Mesendoderm (in vitro differentiated cells): Measurements from ENCODE around the gene TTYH3.

ENCODE experiments used
- DNase-seq: peaks from one replicate; pipeline ENCODE4 v3.0.0; 2013
- H2AK5ac ChIP-seq: 2 replicates; pipeline ENCODE4 v1.6.1; 2013; ENCODE audit warnings: low read length, inconsistent platforms
- H2BK120ac ChIP-seq: 2 replicates; pipeline ENCODE4 v1.6.1; 2013; ENCODE audit warnings: low read depth, mild to moderate bottlenecking, low read length, moderate library complexity, mixed read lengths
- H2BK15ac ChIP-seq: replicated peaks from 2 replicates; pipeline ENCODE4 v1.6.1; 2013; ENCODE audit warnings: low read depth, mild to moderate bottlenecking, moderate library complexity
- H2BK5ac ChIP-seq: 2 replicates; pipeline ENCODE4 v1.6.1; 2013; ENCODE audit warnings: low read length, inconsistent platforms
- H3K18ac ChIP-seq: 2 replicates; pipeline ENCODE4 v1.6.1; 2013; ENCODE audit warnings: mild to moderate bottlenecking, low read length, mixed read lengths
- H3K23ac ChIP-seq: one replicate; pipeline ENCODE4 v1.6.1; 2013; ENCODE audit warnings: low read length
- H3K27ac ChIP-seq: 2 replicates; pipeline ENCODE4 v1.5.1; 2013; ENCODE audit warnings: low read depth, mild to moderate bottlenecking, inconsistent platforms, low read length, moderate library complexity
- H3K27me3 ChIP-seq: 2 replicates; pipeline ENCODE4 v1.6.1; 2013; ENCODE audit warnings: low read length, control low read depth, mild to moderate bottlenecking, inconsistent platforms; ENCODE audit not compliant: insufficient read depth, poor library complexity
- H3K36me3 ChIP-seq: 2 replicates; pipeline ENCODE4 v1.6.1; 2013; ENCODE audit warnings: low read length, inconsistent platforms; ENCODE audit not compliant: control insufficient read depth, insufficient read depth
- H3K4ac ChIP-seq: one replicate; pipeline ENCODE4 v1.6.1; 2013; ENCODE audit warnings: low read depth, mild to moderate bottlenecking, low read length, moderate library complexity
- H3K4me1 ChIP-seq: 2 replicates; pipeline ENCODE4 v1.6.1; 2013; ENCODE audit warnings: low read depth, low read length, inconsistent platforms; ENCODE audit not compliant: control insufficient read depth
- H3K4me2 ChIP-seq: 2 replicates; pipeline ENCODE4 v1.6.1; 2013; ENCODE audit warnings: low read length
- H3K4me3 ChIP-seq: 2 replicates; pipeline ENCODE4 v1.5.1; 2013; ENCODE audit warnings: mild to moderate bottlenecking, low read length
- H3K56ac ChIP-seq: one replicate; pipeline ENCODE4 v1.6.1; 2013; ENCODE audit warnings: low read length
- H3K79me1 ChIP-seq: 2 replicates; pipeline ENCODE4 v1.6.1; 2013; ENCODE audit warnings: low read length, inconsistent platforms
- H3K79me2 ChIP-seq: 2 replicates; pipeline ENCODE4 v1.6.1; 2013; ENCODE audit warnings: mild to moderate bottlenecking, low read length; ENCODE audit not compliant: control insufficient read depth, insufficient read depth
- H3K9ac ChIP-seq: 2 replicates; pipeline ENCODE4 v1.6.1; 2013; ENCODE audit warnings: low read length, inconsistent platforms
- H4K5ac ChIP-seq: one replicate; pipeline ENCODE4 v1.6.1; 2013; ENCODE audit warnings: low read length
- H4K8ac ChIP-seq: one replicate; pipeline ENCODE4 v1.6.1; 2013; ENCODE audit warnings: low read depth, mild to moderate bottlenecking, control low read depth, low read length, moderate library complexity
- WGBS: extraction: QIAGEN DNeasy Blood & Tissue Kit; methylation state at CpG from one replicate; pipeline ENCODE4 v1.1.7; 2013; ENCODE audit warnings: low lambda C conversion rate, missing lambda C conversion rate; ENCODE audit not compliant: insufficient coverage; ENCODE audit errors: extremely low coverage; 5-methylcytosine and 5-hydroxymethylcytosine counted together

The TTYH3 gene

DNA sequence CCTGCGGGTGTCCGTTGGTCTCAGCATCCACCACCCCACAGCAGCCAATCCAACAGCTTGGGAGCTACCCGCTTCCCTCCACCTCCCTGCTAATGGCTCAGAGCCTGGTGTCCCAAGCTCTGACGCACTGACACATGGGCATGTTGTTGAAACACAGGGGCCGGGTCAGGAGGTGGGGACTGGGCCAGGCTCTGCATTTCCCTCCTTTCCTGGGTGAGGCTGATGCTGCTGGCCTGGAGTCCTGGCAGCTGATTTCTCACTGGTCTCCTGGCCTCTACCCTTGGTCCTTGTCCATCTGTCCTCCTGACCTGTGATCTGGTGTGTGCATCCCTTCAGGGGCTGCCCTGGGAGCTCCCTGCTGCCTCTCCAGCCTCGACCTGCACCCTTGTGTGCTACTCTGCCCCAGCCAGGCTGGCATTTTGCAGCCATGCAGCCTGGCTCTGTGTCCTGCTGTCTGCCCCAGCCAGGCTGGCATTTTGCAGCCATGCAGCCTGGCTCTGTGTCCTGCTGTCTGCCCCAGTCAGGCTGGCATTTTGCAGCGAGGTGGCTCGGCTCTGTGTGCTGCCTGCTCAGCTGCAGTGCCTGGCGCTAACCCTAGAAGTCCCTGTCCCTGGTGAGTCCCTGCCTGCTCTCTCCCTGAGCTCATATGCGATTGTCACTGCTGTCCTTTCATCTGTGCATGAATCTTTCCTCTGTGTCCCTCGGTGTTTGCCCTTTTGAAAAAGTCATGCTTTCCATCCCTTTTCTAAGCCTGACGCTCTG is 70.2 kb downstream of the TTYH3 start:
- H3K36me3 ChIP-seq = no peaks in the 10 kb centered on the region
- WGBS = no CpG with 5 or more reads among the region's 12 CpGs

GRCh38 chr7:2702594-2702957 is 70.8 kb downstream of the TTYH3 start:
- Histone ChIP-seq H4K5ac (no peak overlapping the region), H2BK5ac (no peak overlapping the region), H3K27me3 (no peaks in the 10 kb centered on the region), H3K4me1 (peaks cover 4% of the 10 kb centered on the region), H3K9ac (no peak overlapping the region), H3K23ac (no peak overlapping the region), H2BK15ac (no peak overlapping the region), H3K27ac (no peak overlapping the region), H3K79me2 (no peaks in the 10 kb centered on the region), H3K4me3 (no peak overlapping the region), H3K18ac (no peak overlapping the region), H3K79me1 (no peaks in the 10 kb centered on the region), H2AK5ac (no peak overlapping the region), H3K4me2 (no peak overlapping the region), H4K8ac (no peak overlapping the region), H3K56ac (no peak overlapping the region), H3K4ac (no peak overlapping the region), H3K36me3 (no peaks in the 10 kb centered on the region), H2BK120ac (no peak overlapping the region)
- no CpG with 5 or more reads among the region's 22 CpGs for WGBS
- DNase-seq = no peak

More for the DNA sequence above, 70.2 kb downstream of the TTYH3 start:
- Histone ChIP-seq H3K27me3 (no peaks in the 10 kb centered on the region), H2AK5ac (no peak overlapping the region), H3K4me2 (no peak overlapping the region), H3K23ac (no peak overlapping the region), H2BK120ac (no peak overlapping the region), H3K4ac (no peak overlapping the region), H3K79me2 (no peaks in the 10 kb centered on the region), H3K4me3 (no peak overlapping the region), H3K9ac (no peak overlapping the region), H3K18ac (no peak overlapping the region), H3K56ac (no peak overlapping the region), H3K4me1 (peaks cover 2% of the 10 kb centered on the region), H3K79me1 (no peaks in the 10 kb centered on the region), H4K8ac (no peak overlapping the region), H2BK15ac (no peak overlapping the region), H4K5ac (no peak overlapping the region), H2BK5ac (no peak overlapping the region), H3K27ac (no peak overlapping the region)
- no peak for DNase-seq

DNA sequence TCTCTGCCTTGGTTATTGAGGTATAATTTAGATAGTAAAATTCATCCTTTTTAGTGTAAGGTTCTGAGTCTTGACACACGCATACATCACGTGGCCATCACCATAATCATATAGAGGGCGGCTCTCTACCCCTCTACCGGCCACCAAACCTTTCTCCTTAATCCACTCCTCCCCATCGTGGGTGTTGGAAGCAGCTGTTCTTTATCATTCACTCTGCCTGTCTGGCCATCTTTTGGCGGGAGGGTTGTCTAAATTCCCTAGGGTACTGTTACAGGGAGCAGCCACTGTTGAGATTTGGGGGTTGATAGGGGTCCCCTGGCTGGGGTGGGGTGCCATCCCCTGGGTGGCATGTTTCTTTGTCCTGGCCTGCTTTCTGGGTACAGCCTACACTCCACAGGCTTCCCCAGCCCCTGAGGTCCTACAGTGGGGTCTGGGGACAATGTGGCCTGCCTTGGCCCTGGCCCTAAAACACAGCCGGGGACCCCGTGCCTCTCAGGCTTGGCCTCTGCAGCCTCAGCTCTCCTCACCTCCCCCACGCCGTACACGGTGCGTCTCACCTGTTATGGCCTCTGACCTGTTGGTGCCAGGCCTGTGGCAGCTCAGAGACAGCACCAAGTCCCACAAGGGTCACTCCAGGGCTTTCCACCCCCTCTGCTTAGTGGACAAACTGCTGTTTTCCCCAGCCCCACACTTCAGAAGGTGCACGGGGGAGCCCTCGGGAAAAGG is 73.7 kb downstream of the TTYH3 start:
- peaks cover 4% of the 10 kb centered on the region for H3K4me1 ChIP-seq
- H3K27me3 ChIP-seq = no peaks in the 10 kb centered on the region
- H2AK5ac ChIP-seq = no peak overlapping the region
- no peak overlapping the region for H3K18ac ChIP-seq
- H3K36me3 ChIP-seq = no peaks in the 10 kb centered on the region
- H3K56ac ChIP-seq = no peak overlapping the region
- H3K9ac ChIP-seq = no peak overlapping the region
- H3K79me1 ChIP-seq = no peaks in the 10 kb centered on the region
- no peak overlapping the region for H3K4me3 ChIP-seq
- H3K23ac ChIP-seq = no peak overlapping the region
- no peak overlapping the region for H3K27ac ChIP-seq
- H3K4me2 ChIP-seq = no peak overlapping the region
- H2BK15ac ChIP-seq = no peak overlapping the region
- no peaks in the 10 kb centered on the region for H3K79me2 ChIP-seq
- H2BK120ac ChIP-seq = no peak overlapping the region
- DNase-seq = no peak
- H2BK5ac ChIP-seq = no peak overlapping the region
- no CpG with 5 or more reads among the region's 14 CpGs for WGBS
- no peak overlapping the region for H3K4ac ChIP-seq
- no peak overlapping the region for H4K5ac ChIP-seq
- H4K8ac ChIP-seq = no peak overlapping the region

- Histone ChIP-seq H3K79me2 (no peaks in the 10 kb centered on the region), H3K56ac (no peak overlapping the region), H4K8ac (no peak overlapping the region), H3K4ac (no peak overlapping the region), H2BK15ac (no peak overlapping the region), H2BK5ac (no peak overlapping the region), H3K9ac (no peak overlapping the region), H2AK5ac (no peak overlapping the region), H2BK120ac (no peak overlapping the region), H3K4me1 (peaks cover 4% of the 10 kb centered on the region), H3K27me3 (no peaks in the 10 kb centered on the region), H3K18ac (no peak overlapping the region), H4K5ac (no peak overlapping the region), H3K23ac (no peak overlapping the region), H3K36me3 (no peaks in the 10 kb centered on the region), H3K4me2 (no peak overlapping the region), H3K79me1 (no peaks in the 10 kb centered on the region), H3K27ac (no peak overlapping the region), H3K4me3 (no peak overlapping the region)
- WGBS = no CpG with 5 or more reads among the region's 6 CpGs
- DNase-seq = peak; percentile 63
Observed at GRCh38 chr7:2706685-2707126, 74.9 kb downstream of the TTYH3 start.

- no peak overlapping the region for H3K4me2 ChIP-seq
Observed at GRCh38 chr7:2707481-2707880, 75.7 kb downstream of the TTYH3 start.

More at GRCh38 chr7:2707481-2707880, 75.7 kb downstream of the TTYH3 start:
- no peak overlapping the region for H2AK5ac ChIP-seq
- H2BK5ac ChIP-seq = no peak overlapping the region
- no peak overlapping the region for H3K18ac ChIP-seq
- peaks cover 4% of the 10 kb centered on the region for H3K4me1 ChIP-seq
- no peak overlapping the region for H4K8ac ChIP-seq
- no peaks in the 10 kb centered on the region for H3K27me3 ChIP-seq
- H3K79me2 ChIP-seq = no peaks in the 10 kb centered on the region
- H2BK120ac ChIP-seq = no peak overlapping the region
- H2BK15ac ChIP-seq = no peak overlapping the region
- H3K79me1 ChIP-seq = no peaks in the 10 kb centered on the region
- no peak overlapping the region for H3K4me3 ChIP-seq
- no peaks in the 10 kb centered on the region for H3K36me3 ChIP-seq
- no peak overlapping the region for H3K27ac ChIP-seq
- DNase-seq = peak; percentile 47
- no peak overlapping the region for H3K56ac ChIP-seq
- no peak overlapping the region for H3K4ac ChIP-seq
- no peak overlapping the region for H3K9ac ChIP-seq
- WGBS = no CpG with 5 or more reads among the region's 8 CpGs
- H4K5ac ChIP-seq = no peak overlapping the region
- H3K23ac ChIP-seq = no peak overlapping the region
